HEK293 (cell line): ENCODE data around the gene ABI3BP.

Source experiments
- CTCF ChIA-PET: fragments of 350-600 bp; formaldehyde crosslinking; extraction: SDS; loops from one replicate; lab custom pipeline; 2021; ENCODE audit warnings: antibody characterized with exemption; lab: Yijun Ruan, JAX
- POLR2A ChIA-PET: fragments of 300-600 bp; formaldehyde crosslinking; extraction: SDS; loops from one replicate; lab custom pipeline; 2020; ENCODE audit warnings: antibody characterized with exemption, inconsistent platforms; lab: Yijun Ruan, JAX
- H3K27ac ChIP-seq: fragments of 200-500 bp; sonication (Bioruptor generic); 2 replicates; pipeline ENCODE4 v1.5.1; 2014; ENCODE audit warnings: low read depth, low read length, control low read depth, inconsistent platforms; ENCODE audit errors: extremely low read depth
- H3K36me3 ChIP-seq, 2 experiments: fragments of 200-500 bp in 1 of 2; sonication (Bioruptor generic) in 1 of 2; 1 replicate in 1 of 2; 2 replicates in 1 of 2; pipeline ENCODE4 v1.5.1; 2014 to 2017; ENCODE audit warnings: inconsistent platforms in 2 of 2, low read length in 2 of 2; ENCODE audit not compliant: control insufficient read depth in 2 of 2, insufficient read depth in 1 of 2
- H3K4me1 ChIP-seq: fragments of 200-500 bp; sonication (Bioruptor generic); 2 replicates; pipeline ENCODE4 v1.5.1; 2014; ENCODE audit warnings: mild to moderate bottlenecking, low read length, inconsistent platforms; ENCODE audit not compliant: control insufficient read depth, insufficient read depth
- H3K4me3 ChIP-seq: 2 replicates; pipeline ENCODE4 v1.5.1; 2011; ENCODE audit warnings: low read depth, mild to moderate bottlenecking, control low read depth, low read length, moderate library complexity
- H3K9me3 ChIP-seq: fragments of 200-500 bp; sonication (Bioruptor generic); 2 replicates; pipeline ENCODE4 v1.5.1; 2014; ENCODE audit warnings: low read depth, low read length, inconsistent platforms; ENCODE audit not compliant: control insufficient read depth, insufficient read depth
- SCRT1 ChIP-seq: fragments of 450-650 bp; formaldehyde crosslinking; IDR thresholded peaks from 2 replicates; pipeline ENCODE4 v1.5.1; 2016; ENCODE audit warnings: missing biosample characterization, missing genetic modification characterization, borderline replicate concordance
- ZBTB7A ChIP-seq: fragments of 450-650 bp; formaldehyde crosslinking; IDR thresholded peaks from 2 replicates; pipeline ENCODE4 v1.5.1; 2016; ENCODE audit warnings: low read depth, missing biosample characterization, missing genetic modification characterization
- ZBTB8A ChIP-seq: fragments of 450-650 bp; formaldehyde crosslinking; IDR thresholded peaks from 2 replicates; pipeline ENCODE4 v1.5.1; 2016; ENCODE audit warnings: missing biosample characterization, missing genetic modification characterization
- ZFP3 ChIP-seq: fragments of 450-650 bp; formaldehyde crosslinking; IDR thresholded peaks from 2 replicates; pipeline ENCODE4 v1.5.1; 2016; ENCODE audit warnings: low read depth, missing biosample characterization, missing genetic modification characterization
- ZNF112 ChIP-seq: fragments of 450-650 bp; formaldehyde crosslinking; IDR thresholded peaks from 2 replicates; pipeline ENCODE4 v1.5.0; 2017; ENCODE audit warnings: missing biosample characterization, missing genetic modification characterization
- ZNF121 ChIP-seq: fragments of 450-650 bp; formaldehyde crosslinking; IDR thresholded peaks from 2 replicates; pipeline ENCODE4 v1.5.1; 2016; ENCODE audit warnings: missing biosample characterization, missing genetic modification characterization
- ZNF169 ChIP-seq: fragments of 450-650 bp; formaldehyde crosslinking; IDR thresholded peaks from 2 replicates; pipeline ENCODE4 v1.5.1; 2016; ENCODE audit warnings: missing biosample characterization, missing genetic modification characterization
- ZNF221 ChIP-seq: fragments of 450-650 bp; formaldehyde crosslinking; IDR thresholded peaks from 2 replicates; pipeline ENCODE4 v1.5.1; 2017; ENCODE audit warnings: missing biosample characterization, missing genetic modification characterization, borderline replicate concordance
- ZNF23 ChIP-seq: fragments of 450-650 bp; formaldehyde crosslinking; IDR thresholded peaks from 2 replicates; pipeline ENCODE4 v1.5.1; 2016; ENCODE audit warnings: missing biosample characterization, missing genetic modification characterization, borderline replicate concordance
- ZNF423 ChIP-seq: fragments of 450-650 bp; formaldehyde crosslinking; IDR thresholded peaks from 2 replicates; pipeline ENCODE4 v1.5.1; 2016; ENCODE audit warnings: missing biosample characterization, missing genetic modification characterization
- ZNF473 ChIP-seq: fragments of 450-650 bp; formaldehyde crosslinking; IDR thresholded peaks from 2 replicates; pipeline ENCODE4 v1.5.1; 2017; ENCODE audit warnings: missing biosample characterization, missing genetic modification characterization
- ZNF549 ChIP-seq: fragments of 450-650 bp; IDR thresholded peaks from 2 replicates; pipeline ENCODE4 v1.5.1; 2018; ENCODE audit warnings: missing biosample characterization, missing genetic modification characterization, mild to moderate bottlenecking, inconsistent platforms, moderate library complexity
- ZNF670 ChIP-seq: fragments of 450-650 bp; formaldehyde crosslinking; IDR thresholded peaks from 2 replicates; pipeline ENCODE4 v1.5.1; 2016; ENCODE audit warnings: missing biosample characterization, missing genetic modification characterization, low read depth
- ZNF768 ChIP-seq: fragments of 450-650 bp; formaldehyde crosslinking; IDR thresholded peaks from 2 replicates; pipeline ENCODE4 v1.5.1; 2018; ENCODE audit warnings: missing biosample characterization, mild to moderate bottlenecking, missing genetic modification characterization
- TF ChIP-seq, protein P1 (sequence below): fragments of 450-650 bp; formaldehyde crosslinking; IDR thresholded peaks from 2 replicates; pipeline ENCODE4 v1.5.1; 2016; ENCODE audit warnings: missing biosample characterization, missing genetic modification characterization
- TF ChIP-seq, protein P2 (sequence below): fragments of 450-650 bp; formaldehyde crosslinking; conservative IDR thresholded peaks from 2 replicates; pipeline ENCODE4 v1.5.1; 2016; ENCODE audit warnings: low read depth, missing biosample characterization, missing genetic modification characterization
- TF ChIP-seq, protein P3 (sequence below): fragments of 450-650 bp; formaldehyde crosslinking; IDR thresholded peaks from 2 replicates; pipeline ENCODE4 v1.5.1; 2016; ENCODE audit warnings: missing biosample characterization, missing genetic modification characterization
- TF ChIP-seq, protein P4 (sequence below): fragments of 450-650 bp; formaldehyde crosslinking; IDR thresholded peaks from 2 replicates; pipeline ENCODE4 v1.5.1; 2016; ENCODE audit warnings: missing biosample characterization, missing genetic modification characterization

Gene ABI3BP

DNA sequence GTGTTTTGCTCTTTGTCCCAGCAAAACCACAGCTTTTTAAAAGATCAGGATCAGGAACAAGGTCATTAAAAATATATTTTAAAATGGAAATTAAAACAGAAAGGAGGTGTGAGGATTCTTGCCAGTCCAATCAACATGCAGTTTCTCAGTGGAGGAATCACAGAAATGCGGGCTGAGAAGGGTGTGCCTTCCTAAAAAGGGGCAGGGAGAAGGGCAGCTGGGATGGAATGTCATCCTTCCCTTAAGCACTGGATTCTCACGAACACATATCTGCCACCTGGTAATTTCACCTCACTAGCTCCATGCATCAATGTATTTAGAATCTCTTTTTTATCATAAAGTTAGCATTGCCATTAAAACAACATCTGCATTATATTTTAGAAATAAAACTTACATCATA lies 21.4 kb downstream of the ABI3BP start:
- no peak overlapping the region for H3K27ac ChIP-seq
- H3K9me3 ChIP-seq, result no peaks in the 10 kb centered on the region
- TF ChIP-seq ZNF768 (tag by site-specific recombination) (no peak), ZBTB8A (no peak), ZNF473 (no peak)
- TF ChIP-seq, protein P1, sequence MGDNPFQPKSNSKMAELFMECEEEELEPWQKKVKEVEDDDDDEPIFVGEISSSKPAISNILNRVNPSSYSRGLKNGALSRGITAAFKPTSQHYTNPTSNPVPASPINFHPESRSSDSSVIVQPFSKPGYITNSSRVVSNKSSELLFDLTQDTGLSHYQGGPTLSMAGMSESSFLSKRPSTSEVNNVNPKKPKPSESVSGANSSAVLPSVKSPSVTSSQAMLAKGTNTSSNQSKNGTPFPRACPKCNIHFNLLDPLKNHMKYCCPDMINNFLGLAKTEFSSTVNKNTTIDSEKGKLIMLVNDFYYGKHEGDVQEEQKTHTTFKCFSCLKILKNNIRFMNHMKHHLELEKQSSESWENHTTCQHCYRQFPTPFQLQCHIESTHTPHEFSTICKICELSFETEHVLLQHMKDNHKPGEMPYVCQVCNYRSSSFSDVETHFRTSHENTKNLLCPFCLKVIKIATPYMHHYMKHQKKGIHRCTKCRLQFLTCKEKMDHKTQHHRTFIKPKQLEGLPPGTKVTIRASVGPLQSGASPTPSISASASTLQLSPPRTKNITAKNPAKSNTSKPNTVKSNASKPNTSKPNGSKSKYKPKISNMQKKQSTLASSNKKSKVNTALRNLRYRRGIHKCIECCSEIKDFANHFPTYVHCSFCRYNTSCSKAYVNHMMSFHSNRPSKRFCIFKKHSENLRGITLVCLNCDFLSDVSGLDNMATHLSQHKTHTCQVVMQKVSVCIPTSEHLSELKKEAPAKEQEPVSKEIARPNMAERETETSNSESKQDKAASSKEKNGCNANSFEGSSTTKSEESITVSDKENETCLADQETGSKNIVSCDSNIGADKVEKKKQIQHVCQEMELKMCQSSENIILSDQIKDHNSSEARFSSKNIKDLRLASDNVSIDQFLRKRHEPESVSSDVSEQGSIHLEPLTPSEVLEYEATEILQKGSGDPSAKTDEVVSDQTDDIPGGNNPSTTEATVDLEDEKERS (tag by site-specific recombination), result no peak
- TF ChIP-seq, protein P2, sequence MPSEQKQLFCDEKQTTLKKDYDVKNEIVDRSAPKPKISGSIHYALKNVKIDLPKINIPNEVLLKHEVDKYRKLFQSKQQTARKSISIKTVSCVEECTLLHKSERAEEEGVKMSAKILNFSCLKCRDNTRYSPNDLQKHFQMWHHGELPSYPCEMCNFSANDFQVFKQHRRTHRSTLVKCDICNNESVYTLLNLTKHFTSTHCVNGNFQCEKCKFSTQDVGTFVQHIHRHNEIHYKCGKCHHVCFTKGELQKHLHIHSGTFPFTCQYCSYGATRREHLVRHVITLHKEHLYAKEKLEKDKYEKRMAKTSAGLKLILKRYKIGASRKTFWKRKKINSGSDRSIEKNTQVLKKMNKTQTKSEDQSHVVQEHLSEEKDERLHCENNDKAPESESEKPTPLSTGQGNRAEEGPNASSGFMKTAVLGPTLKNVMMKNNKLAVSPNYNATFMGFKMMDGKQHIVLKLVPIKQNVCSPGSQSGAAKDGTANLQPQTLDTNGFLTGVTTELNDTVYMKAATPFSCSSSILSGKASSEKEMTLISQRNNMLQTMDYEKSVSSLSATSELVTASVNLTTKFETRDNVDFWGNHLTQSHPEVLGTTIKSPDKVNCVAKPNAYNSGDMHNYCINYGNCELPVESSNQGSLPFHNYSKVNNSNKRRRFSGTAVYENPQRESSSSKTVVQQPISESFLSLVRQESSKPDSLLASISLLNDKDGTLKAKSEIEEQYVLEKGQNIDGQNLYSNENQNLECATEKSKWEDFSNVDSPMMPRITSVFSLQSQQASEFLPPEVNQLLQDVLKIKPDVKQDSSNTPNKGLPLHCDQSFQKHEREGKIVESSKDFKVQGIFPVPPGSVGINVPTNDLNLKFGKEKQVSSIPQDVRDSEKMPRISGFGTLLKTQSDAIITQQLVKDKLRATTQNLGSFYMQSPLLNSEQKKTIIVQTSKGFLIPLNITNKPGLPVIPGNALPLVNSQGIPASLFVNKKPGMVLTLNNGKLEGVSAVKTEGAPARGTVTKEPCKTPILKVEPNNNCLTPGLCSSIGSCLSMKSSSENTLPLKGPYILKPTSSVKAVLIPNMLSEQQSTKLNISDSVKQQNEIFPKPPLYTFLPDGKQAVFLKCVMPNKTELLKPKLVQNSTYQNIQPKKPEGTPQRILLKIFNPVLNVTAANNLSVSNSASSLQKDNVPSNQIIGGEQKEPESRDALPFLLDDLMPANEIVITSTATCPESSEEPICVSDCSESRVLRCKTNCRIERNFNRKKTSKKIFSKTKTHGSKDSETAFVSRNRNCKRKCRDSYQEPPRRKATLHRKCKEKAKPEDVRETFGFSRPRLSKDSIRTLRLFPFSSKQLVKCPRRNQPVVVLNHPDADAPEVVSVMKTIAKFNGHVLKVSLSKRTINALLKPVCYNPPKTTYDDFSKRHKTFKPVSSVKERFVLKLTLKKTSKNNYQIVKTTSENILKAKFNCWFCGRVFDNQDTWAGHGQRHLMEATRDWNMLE (tag by site-specific recombination), result no peak
- no peaks in the 10 kb centered on the region for H3K36me3 ChIP-seq
- no peaks in the 10 kb centered on the region for H3K4me1 ChIP-seq
- ChIA-PET POLR2A (no interaction called here), CTCF (no interaction called here)
- H3K4me3 ChIP-seq, result no peak overlapping the region

DNA sequence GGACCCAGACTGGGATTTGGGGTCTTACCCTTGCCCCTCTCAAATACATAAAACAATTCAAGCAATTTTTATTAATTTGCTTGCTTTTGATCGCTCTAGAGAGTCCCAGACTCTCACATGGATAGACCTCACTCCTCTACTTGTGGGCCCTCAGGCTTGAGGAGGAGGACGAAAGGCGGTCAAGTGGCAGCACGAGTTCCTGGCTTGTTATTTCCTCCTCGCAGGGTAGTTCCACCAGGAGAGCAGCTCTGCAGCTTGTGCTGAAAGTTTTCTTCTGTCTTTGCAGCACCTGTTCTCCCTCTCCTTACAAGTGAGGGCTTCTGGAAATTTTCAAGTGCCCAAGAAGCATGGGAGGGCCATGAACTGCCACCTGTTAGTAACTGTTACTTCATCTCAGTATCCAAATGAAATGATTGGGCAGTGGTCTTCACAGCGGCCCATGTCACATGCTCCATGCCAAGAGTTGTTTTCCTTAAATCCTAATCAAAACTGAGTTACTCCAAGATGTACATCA lies 22.7 kb downstream of the ABI3BP start:
- H3K27ac ChIP-seq, result no peak overlapping the region
- H3K36me3 ChIP-seq, result no peaks in the 10 kb centered on the region
- POLR2A ChIA-PET, result no interaction called here
- no peak overlapping the region for H3K4me3 ChIP-seq
- H3K4me1 ChIP-seq, result no peaks in the 10 kb centered on the region
- H3K9me3 ChIP-seq, result no peaks in the 10 kb centered on the region
- TF ChIP-seq ZNF670 (tag by site-specific recombination) (no peak), ZBTB7A (tag by site-specific recombination) (no peak)
- TF ChIP-seq, protein P3, sequence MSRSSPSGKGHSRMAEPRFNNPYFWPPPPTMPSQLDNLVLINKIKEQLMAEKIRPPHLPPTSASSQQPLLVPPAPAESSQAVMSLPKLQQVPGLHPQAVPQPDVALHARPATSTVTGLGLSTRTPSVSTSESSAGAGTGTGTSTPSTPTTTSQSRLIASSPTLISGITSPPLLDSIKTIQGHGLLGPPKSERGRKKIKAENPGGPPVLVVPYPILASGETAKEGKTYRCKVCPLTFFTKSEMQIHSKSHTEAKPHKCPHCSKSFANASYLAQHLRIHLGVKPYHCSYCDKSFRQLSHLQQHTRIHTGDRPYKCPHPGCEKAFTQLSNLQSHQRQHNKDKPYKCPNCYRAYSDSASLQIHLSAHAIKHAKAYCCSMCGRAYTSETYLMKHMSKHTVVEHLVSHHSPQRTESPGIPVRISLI, result no peak
- CTCF ChIA-PET, result interaction anchor here (0.6 kb wide), 1 partner anchor 101 kb away, joined by 3 read pairs; no protein-coding TSS in a partner anchor

DNA sequence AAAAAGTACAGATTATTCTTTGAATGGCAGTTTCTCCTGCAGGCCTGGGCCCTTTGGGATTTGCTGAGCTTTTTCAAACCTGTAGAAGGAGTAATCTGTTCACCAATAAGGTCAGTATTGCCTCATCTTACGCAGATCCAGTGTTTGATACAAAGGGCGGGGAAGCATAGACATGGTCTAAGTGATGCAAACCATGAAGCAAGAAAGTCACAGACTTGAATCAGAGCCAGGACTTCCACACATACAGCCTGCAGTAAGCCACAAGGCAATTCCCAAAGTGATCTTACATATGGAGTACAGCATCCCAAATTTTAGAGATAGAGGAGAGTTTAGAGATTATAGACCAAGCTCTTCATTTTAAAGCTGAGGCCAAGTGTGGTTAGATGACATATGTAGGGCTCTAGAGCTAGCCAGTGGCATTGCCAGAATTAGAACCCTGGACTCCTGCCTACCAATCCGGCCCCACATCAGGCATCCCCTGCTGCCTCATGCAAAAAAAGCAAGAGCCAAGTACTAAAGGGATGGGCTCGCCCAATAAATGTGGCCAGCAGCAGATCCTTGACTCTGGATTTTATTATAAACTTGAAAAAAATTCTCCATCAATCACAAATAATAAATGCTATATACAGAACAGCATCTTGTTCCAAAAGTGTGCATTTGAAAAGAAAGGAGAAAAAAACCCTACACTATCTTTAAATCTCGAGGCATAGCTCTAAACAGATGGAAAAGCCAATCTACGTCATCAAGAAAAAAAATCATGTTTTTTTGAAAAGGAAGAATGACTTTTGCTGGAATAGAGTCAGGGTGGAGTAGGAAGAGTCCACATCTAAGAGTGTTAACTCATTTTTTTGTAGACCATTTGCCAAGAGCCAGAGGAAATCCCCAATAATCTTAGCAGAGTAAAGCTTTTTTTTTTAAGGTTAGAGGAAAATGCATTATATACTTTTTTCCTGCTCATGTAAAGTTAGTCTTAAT lies 24.0 kb downstream of the ABI3BP start:
- CTCF ChIA-PET, result interaction anchor here (0.6 kb wide), 1 partner anchor 102 kb away, joined by 3 read pairs; no protein-coding TSS in a partner anchor
- no peaks in the 10 kb centered on the region for H3K4me1 ChIP-seq
- no peaks in the 10 kb centered on the region for H3K36me3 ChIP-seq
- no peak overlapping the region for H3K4me3 ChIP-seq
- POLR2A ChIA-PET, result no interaction called here
- H3K9me3 ChIP-seq, result no peaks in the 10 kb centered on the region
- no peak overlapping the region for H3K27ac ChIP-seq
- no peak for TF ChIP-seq ZNF423 (tag by site-specific recombination)
- TF ChIP-seq ZNF549 (tag by site-specific recombination), result no peak
- TF ChIP-seq, protein P4, sequence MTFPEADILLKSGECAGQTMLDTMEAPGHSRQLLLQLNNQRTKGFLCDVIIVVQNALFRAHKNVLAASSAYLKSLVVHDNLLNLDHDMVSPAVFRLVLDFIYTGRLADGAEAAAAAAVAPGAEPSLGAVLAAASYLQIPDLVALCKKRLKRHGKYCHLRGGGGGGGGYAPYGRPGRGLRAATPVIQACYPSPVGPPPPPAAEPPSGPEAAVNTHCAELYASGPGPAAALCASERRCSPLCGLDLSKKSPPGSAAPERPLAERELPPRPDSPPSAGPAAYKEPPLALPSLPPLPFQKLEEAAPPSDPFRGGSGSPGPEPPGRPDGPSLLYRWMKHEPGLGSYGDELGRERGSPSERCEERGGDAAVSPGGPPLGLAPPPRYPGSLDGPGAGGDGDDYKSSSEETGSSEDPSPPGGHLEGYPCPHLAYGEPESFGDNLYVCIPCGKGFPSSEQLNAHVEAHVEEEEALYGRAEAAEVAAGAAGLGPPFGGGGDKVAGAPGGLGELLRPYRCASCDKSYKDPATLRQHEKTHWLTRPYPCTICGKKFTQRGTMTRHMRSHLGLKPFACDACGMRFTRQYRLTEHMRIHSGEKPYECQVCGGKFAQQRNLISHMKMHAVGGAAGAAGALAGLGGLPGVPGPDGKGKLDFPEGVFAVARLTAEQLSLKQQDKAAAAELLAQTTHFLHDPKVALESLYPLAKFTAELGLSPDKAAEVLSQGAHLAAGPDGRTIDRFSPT (tag by site-specific recombination), result no peak
- TF ChIP-seq SCRT1, result no peak
- TF ChIP-seq ZNF23 (tag by site-specific recombination), result no peak
- no peak for TF ChIP-seq ZNF221 (tag by site-specific recombination)
- no peak for TF ChIP-seq ZFP3 (tag by site-specific recombination)
- no peak for TF ChIP-seq ZNF169
- no peak for TF ChIP-seq ZNF112 (tag by site-specific recombination)
- no peak for TF ChIP-seq ZNF121
